H1 (cell line): ENCODE data around the gene TGFBI. TPM values are rescaled to one million over a fixed set of nuclear protein-coding genes. Genes with fewer than 3 reads are reported as not detected.

Experiments used
- NANOG ChIP-seq: IDR thresholded peaks from 2 replicates; pipeline ENCODE4 v1.6.1; 2011; ENCODE audit warnings: low read length, low read depth, mild to moderate bottlenecking, inconsistent platforms; ENCODE audit not compliant: insufficient read depth, poor library complexity, severe bottlenecking
- polyA plus RNA-seq, 7 experiments: library from polyadenylated mRNA; depleted of rRNA in 3 of 7; stranded (reverse) in 5 of 7; unstranded in 2 of 7; fragments of >200 nt in 5 of 7; fragments of 200-250 nt in 2 of 7; gene quantifications; 1 replicate in 5 of 7; 2 replicates in 1 of 7; 4 replicates in 1 of 7; pipeline versions ENCODE4 v1.2.1 to v1.2.3, GENCODE V29; 2011 to 2013; ENCODE audit warnings: missing spikeins in 2 of 7, mixed read lengths in 2 of 7
- total RNA-seq: library from RNA; stranded (reverse); fragmentation: NEBNext Ultra II Directional; extraction: Animal tissue kit (Norgen Biotek cat#: 25700); gene quantifications from 2 replicates; pipeline ENCODE4 v1.2.1, GENCODE V29; 2021

Gene TGFBI
- total and polyA plus RNA-seq, 2 of the 8 experiments (the other 6 are each of a cell fraction or from before 2014, with no cell fraction given) = 6.0 to 8.5 TPM

DNA sequence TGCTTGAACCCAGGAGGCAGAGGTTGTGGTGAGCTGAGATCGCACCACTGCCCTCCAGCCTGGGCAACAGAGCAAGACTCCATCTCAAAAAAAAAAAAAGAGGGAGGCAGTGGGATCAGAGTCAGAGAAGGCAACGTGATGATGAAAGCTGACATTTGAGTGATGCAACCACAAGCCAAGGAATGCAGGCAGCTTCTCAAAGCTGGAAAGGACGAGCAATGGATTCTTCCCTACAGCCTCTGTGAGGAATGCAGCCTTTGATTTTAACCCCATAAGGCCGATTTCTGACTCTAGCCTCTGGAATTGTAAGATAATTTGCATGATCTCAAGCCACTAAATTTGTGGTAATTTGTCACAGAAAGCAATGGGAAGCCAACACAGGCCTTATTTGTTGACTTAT is 9.8 kb downstream of the TGFBI start (continued):
- TF ChIP-seq NANOG = no peak
